ENCODE data around the gene DGKH.

Gene DGKH

DNA sequence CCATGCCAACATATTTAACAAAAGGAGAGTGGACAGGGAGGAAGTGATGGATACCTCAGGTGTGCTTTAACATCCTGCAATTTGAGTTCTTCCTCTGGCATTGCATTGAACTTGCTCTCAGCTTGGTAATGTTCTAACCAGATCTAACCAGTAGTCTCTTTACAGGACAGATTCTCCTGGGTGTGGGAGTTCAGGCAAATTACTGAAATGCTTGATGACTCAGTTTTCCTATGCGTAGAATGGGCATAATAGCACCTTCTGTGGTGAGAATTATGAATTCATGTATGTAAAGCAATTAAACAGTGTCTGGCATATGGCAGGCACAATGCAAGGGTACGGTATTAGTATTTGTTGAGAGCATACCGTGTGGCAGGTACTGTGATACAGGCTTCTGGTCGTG is 227.1 kb downstream of the DGKH start:
- DNase-seq (ENCODE audit: low read depth in 3 of 3): no peak

GRCh38 chr13:42276683-42277082 is 228.2 kb downstream of the DGKH start:
- DNase-seq (ENCODE audit: low read depth in 3 of 3): no peak

DNA sequence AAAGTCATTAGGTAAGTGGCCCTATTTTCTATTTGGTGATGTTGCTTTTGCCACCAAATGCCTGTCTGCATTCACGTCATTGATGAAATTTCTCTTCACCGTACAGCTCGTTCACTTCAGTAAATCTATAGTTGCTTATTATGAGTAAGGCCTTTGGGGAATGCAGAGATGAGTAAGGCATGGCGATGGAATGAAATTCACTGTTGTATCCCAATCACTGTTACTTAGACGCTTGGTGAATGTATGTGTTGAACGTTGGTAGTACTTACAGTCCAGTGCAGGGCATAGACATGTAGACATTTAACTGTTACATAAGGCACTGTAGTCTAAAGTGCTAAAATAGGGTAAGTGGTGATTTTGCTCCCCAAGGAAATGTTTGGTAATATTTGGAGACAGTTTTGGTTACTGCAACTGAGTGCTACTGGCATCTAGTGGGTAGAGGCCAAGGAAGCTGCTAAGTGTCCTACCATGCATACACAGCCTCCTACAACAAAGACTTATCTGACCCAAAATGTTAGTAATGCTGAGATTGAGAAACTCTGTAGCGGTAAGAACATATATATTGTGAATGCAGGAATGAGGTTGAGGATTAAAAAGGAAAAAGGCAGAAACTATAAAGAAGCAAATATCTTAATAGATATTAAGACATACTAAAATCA is 229.3 kb downstream of the DGKH start:
- DNase-seq (ENCODE audit: low read depth in 3 of 3): no peak

DNA sequence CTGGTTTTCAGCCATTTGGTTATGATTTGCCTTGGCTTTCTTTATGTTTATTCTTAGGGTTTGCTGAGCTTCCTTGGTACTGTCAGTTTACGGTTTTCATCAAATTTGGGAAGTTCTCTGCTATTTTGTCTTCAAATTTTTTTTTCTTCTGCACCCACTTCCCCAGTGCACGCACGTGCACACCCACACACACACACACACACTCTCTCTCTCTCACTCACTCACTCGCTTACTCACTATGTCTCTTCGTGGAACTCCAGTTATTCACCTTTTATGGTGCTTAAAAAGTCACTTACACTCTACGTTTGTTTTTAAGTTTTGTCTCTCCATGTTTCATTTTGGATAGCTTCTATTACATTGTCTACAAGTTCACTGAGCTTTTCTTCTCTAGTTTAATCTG is 230.6 kb downstream of the DGKH start:
- DNase-seq (ENCODE audit: low read depth in 3 of 3): no peak

GRCh38 chr13:42279986-42280385 is 231.5 kb downstream of the DGKH start:
- no peak for DNase-seq (ENCODE audit: low read depth in 3 of 3)

DNA sequence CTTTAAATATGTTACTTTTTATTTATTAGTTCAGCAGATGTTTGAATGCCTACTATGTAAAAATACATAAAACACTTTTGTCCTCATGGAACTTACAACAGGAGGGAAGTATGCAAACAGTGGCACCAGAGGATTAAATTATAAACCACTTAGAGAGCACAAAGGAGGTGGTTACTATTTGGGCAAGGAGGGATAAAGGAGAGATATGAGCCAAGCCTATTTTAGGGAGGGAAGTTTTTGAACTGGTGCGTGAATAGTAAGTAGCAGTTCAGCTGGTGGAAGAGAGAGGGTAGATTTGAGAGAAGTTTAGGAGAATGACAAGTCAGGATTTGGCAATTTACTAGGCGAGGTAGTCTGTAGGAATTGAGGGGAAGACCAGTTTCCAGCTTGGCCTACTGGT is 232.1 kb downstream of the DGKH start:
- no peak for DNase-seq (ENCODE audit: low read depth in 3 of 3)

DNA sequence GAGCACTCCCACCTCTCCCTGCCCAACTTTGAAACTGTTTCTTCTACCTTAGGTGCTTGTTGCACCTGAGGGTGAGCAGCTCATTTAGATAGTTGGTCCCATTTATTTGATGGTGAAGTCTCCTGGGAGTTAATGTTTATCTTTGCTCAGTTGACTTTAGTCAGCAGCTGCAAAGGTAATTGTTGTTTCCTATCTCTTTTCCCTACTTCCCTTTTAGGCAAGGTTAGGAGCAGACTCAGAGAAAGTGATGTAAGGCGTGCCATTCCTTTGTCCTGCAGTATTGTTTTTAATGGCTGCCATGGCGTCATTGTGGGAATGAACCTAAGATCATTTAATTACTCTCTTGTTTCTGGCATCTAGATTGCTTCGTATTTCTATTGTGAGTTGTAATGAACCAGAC is 235.1 kb downstream of the DGKH start:
- DNase-seq (ENCODE audit: low read depth in 3 of 3): no peak

DNA sequence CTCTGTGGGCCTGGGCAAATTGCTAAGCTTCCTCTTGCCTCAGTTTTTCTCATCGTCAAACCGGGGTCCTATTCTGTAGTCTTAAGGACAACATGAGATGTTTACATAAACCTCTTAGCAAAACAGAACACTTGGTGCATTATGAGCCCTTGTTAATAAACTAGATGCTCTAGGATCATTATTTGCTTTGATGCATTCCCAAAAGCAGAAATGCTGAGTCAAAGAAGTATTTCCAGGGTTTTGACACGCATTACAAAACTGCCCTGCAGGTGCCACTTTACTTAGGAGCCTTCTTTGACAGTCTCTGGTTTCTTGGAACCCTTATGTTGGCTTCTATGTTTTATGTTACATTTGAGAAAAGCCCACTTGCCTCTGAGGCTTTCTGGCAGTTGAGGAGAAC is 235.6 kb downstream of the DGKH start:
- DNase-seq (ENCODE audit: low read depth in 3 of 3): no peak

Measured in stimulated activated CD4-positive, alpha-beta T cell treated with anti-CD3 and anti-CD28 coated beads, TNF-alpha, amount 100 ng/mL, for 48 hours (primary cell).